Measurements from ENCODE around the gene FAM117B.
"Not testable (repeated sequence)": the region's sequence is repeated elsewhere in the genome, so short reads cannot be mapped to it uniquely, and the experiment has no call there.

The FAM117B gene

DNA sequence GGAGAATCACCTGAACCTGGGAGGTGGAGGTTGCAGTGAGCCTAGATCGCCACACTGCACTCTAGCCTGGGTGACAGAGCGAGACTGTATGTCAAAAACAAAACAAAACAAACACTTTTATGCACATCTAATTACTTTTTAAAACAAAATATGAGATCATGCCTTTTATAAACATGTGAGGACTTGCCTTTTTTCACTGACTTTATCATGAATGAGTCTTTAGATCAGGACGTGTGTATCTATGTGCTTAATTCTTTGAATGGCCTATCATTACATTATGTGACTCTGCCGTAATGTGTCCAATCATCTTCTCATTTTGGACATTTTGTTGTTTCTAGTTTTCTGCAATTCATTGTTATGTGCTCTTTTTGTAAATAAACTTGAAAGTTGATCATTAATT is 58.7 kb downstream of the FAM117B start:
- no peak overlapping the region for H3K9ac ChIP-seq (ENCODE audit: low read depth in 1 of 2, low read length in 2 of 2)

DNA sequence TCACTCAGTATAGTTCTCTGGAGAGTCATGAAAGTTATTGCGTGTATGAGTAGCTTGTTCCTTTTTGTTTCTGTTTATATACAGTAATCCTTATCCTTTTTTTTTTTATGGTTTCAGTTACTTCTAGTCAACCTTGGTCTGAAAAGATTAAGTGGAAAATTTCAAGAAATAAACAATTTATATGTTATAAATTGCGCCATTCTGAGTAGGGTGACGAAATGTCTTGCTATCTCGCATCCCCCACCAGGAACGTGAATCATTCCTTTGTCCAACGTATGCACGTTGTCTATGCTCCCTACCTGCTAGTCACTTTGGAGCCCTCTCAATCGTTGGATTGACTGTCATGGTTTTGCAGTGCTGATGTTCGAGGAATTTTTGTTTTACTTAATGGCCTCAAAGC is 60.4 kb downstream of the FAM117B start:
- H3K9me3 ChIP-seq (ENCODE audit: control insufficient read depth in 1 of 2, low read length in 2 of 2): no peaks in the 10 kb centered on the region
- no peaks in the 10 kb centered on the region for H3K27me3 ChIP-seq (ENCODE audit: control insufficient read depth in 1 of 2, insufficient read depth in 2 of 2, low read length in 2 of 2)
- no peaks in the 10 kb centered on the region for H3K36me3 ChIP-seq (ENCODE audit: control insufficient read depth in 1 of 2, insufficient read depth in 2 of 2, low read length in 2 of 2)
- H3K27ac ChIP-seq (ENCODE audit: low read depth, low read length): no peak overlapping the region
- H3K4me3 ChIP-seq (ENCODE audit: low read depth in 1 of 2, low read length in 2 of 2): no peak overlapping the region
- H3K4me1 ChIP-seq (ENCODE audit: control insufficient read depth in 1 of 2, insufficient read depth in 2 of 2, low read length in 2 of 2): no peaks in the 10 kb centered on the region
- no peak overlapping the region for H3K9ac ChIP-seq (ENCODE audit: low read depth in 1 of 2, low read length in 2 of 2)

More for the DNA sequence above, 58.7 kb downstream of the FAM117B start:
- Histone ChIP-seq H3K4me1 (ENCODE audit: control insufficient read depth in 1 of 2, insufficient read depth in 2 of 2, low read length in 2 of 2) (no peaks in the 10 kb centered on the region), H3K4me3 (ENCODE audit: low read depth in 1 of 2, low read length in 2 of 2) (no peak overlapping the region), H3K36me3 (ENCODE audit: control insufficient read depth in 1 of 2, insufficient read depth in 2 of 2, low read length in 2 of 2) (no peaks in the 10 kb centered on the region), H3K9me3 (ENCODE audit: control insufficient read depth in 1 of 2, low read length in 2 of 2) (no peaks in the 10 kb centered on the region), H3K27ac (ENCODE audit: low read depth, low read length) (no peak overlapping the region), H3K27me3 (ENCODE audit: control insufficient read depth in 1 of 2, insufficient read depth in 2 of 2, low read length in 2 of 2) (no peaks in the 10 kb centered on the region)

DNA sequence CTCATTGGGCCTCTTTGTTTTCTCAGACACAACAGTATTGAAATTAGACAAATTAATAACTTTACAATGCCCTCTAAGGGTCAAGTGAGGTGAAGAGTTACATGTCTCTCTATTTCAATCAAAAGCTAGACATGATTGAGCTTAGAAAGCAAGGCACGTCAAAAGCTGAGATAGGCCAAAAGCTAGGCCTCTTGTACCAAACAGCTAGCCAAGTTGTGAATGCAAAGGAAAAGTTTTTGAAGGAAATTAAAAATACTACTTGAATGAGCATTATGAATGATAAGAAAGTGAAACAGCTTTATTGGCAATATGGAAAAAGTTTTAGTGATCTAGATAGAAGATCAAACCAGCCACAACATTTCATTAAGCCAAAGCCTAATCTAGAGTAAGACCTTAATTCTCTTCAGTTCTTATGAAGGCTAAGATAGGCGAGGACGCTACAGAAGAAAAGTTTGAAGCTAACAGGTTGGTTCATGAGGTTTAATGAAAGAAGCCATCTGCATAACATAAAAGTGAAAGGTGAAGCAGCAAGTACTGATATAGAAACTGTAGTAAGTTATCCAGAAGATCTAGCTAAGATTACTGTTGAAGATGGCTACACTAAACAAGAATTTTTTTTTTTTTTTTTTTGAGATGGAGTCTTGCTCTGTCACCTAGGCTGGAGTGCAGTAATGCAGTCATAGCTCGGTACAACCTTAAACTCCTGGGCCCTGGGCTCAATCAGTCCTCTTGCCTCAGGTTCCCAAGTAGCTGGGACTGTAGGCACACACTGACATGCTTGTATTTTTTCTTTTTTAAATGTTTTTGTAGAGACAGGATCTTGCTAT is 65.5 kb downstream of the FAM117B start:
- H3K4me3 ChIP-seq (ENCODE audit: low read depth in 1 of 2, low read length in 2 of 2): no peak overlapping the region

DNA sequence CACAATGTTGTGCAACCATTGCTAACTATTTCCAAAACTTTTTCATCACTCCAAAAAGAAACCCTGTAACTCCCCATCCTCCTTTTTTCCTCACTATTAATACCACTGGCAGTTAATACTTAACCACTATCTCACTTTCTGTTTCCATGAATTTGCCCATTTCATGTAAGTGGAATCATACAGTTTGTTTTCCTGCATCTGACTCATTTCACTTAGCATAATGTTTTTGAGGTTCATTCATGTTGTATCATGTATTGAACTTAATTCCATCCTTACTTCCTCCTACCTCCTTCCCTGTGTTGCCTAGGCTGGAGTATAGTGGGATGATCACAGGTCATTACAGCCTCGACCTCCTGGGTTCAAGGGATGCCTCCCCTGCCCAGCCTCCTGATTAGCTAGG is 68.3 kb downstream of the FAM117B start:
- Histone ChIP-seq H3K9ac (ENCODE audit: low read depth in 1 of 2, low read length in 2 of 2) (no peak overlapping the region), H3K9me3 (ENCODE audit: control insufficient read depth in 1 of 2, low read length in 2 of 2) (no peaks in the 10 kb centered on the region), H3K27me3 (ENCODE audit: control insufficient read depth in 1 of 2, insufficient read depth in 2 of 2, low read length in 2 of 2) (no peaks in the 10 kb centered on the region), H3K4me1 (ENCODE audit: control insufficient read depth in 1 of 2, insufficient read depth in 2 of 2, low read length in 2 of 2) (no peaks in the 10 kb centered on the region), H3K27ac (ENCODE audit: low read depth, low read length) (no peak overlapping the region), H3K36me3 (ENCODE audit: control insufficient read depth in 1 of 2, insufficient read depth in 2 of 2, low read length in 2 of 2) (no peaks in the 10 kb centered on the region), H3K4me3 (ENCODE audit: low read depth in 1 of 2, low read length in 2 of 2) (no peak overlapping the region)

More for the DNA sequence above, 65.5 kb downstream of the FAM117B start:
- H3K36me3 ChIP-seq (ENCODE audit: control insufficient read depth in 1 of 2, insufficient read depth in 2 of 2, low read length in 2 of 2): no peaks in the 10 kb centered on the region
- H3K27ac ChIP-seq (ENCODE audit: low read depth, low read length): no peak overlapping the region
- no peaks in the 10 kb centered on the region for H3K27me3 ChIP-seq (ENCODE audit: control insufficient read depth in 1 of 2, insufficient read depth in 2 of 2, low read length in 2 of 2)
- no peaks in the 10 kb centered on the region for H3K9me3 ChIP-seq (ENCODE audit: control insufficient read depth in 1 of 2, low read length in 2 of 2)
- no peak overlapping the region for H3K9ac ChIP-seq (ENCODE audit: low read depth in 1 of 2, low read length in 2 of 2)
- H3K4me1 ChIP-seq (ENCODE audit: control insufficient read depth in 1 of 2, insufficient read depth in 2 of 2, low read length in 2 of 2): no peaks in the 10 kb centered on the region

DNA sequence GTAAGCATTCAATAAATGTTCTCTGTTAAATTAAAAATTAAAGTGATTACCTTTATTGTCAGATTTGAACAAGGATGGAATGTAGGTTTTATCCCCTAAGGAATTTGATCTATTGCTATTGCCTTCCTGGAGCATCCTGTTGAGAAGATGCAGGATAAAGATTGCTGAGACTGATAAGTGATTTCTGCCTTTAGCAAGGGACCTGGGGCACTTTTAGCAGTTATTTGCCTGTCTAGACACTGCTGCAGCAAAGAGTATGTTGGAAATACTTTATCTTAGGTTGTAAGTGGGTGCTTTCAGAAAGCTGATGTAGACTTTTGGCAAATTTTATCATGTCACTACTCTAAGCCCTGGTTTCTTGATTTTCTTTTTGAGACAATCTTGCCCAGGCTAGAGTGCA is 69.5 kb downstream of the FAM117B start:
- no peaks in the 10 kb centered on the region for H3K27me3 ChIP-seq (ENCODE audit: control insufficient read depth in 1 of 2, insufficient read depth in 2 of 2, low read length in 2 of 2)
- H3K4me1 ChIP-seq (ENCODE audit: control insufficient read depth in 1 of 2, insufficient read depth in 2 of 2, low read length in 2 of 2): no peaks in the 10 kb centered on the region
- no peak overlapping the region for H3K9ac ChIP-seq (ENCODE audit: low read depth in 1 of 2, low read length in 2 of 2)
- no peak overlapping the region for H3K27ac ChIP-seq (ENCODE audit: low read depth, low read length)
- H3K9me3 ChIP-seq (ENCODE audit: control insufficient read depth in 1 of 2, low read length in 2 of 2): no peaks in the 10 kb centered on the region
- no peak overlapping the region for H3K4me3 ChIP-seq (ENCODE audit: low read depth in 1 of 2, low read length in 2 of 2)
- no peaks in the 10 kb centered on the region for H3K36me3 ChIP-seq (ENCODE audit: control insufficient read depth in 1 of 2, insufficient read depth in 2 of 2, low read length in 2 of 2)

DNA sequence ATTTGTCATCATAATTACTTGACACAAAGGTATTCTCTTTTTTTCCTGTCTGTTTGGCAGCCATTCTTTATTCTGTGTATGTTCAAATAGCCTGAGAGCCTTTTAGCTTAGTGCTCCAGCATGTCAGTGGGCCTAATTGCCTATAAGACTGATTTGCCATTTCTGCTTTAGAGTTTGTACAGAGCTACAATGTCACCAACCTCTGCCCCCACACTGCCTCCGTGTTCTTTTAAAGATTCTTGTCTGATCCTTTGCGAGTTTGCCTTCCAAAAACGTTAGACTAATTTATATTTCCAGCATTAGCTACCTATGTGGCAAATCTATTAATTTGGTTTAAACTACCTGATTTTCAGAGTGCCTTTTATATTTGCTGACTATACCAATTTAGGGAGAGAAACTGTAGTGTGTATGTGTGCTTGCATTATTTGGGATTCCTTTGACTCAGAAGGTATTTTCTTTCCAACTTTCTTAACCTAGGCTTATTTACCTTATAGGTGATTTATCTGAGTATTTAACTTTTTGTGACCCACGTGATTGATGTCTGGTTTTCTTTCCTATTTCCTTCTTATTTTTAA is 70.8 kb downstream of the FAM117B start:
- no peaks in the 10 kb centered on the region for H3K36me3 ChIP-seq (ENCODE audit: control insufficient read depth in 1 of 2, insufficient read depth in 2 of 2, low read length in 2 of 2)
- no peak overlapping the region for H3K9ac ChIP-seq (ENCODE audit: low read depth in 1 of 2, low read length in 2 of 2)
- H3K9me3 ChIP-seq (ENCODE audit: control insufficient read depth in 1 of 2, low read length in 2 of 2): no peaks in the 10 kb centered on the region
- H3K27ac ChIP-seq (ENCODE audit: low read depth, low read length): no peak overlapping the region
- H3K4me3 ChIP-seq (ENCODE audit: low read depth in 1 of 2, low read length in 2 of 2): no peak overlapping the region
- no peaks in the 10 kb centered on the region for H3K4me1 ChIP-seq (ENCODE audit: control insufficient read depth in 1 of 2, insufficient read depth in 2 of 2, low read length in 2 of 2)
- H3K27me3 ChIP-seq (ENCODE audit: control insufficient read depth in 1 of 2, insufficient read depth in 2 of 2, low read length in 2 of 2): no peaks in the 10 kb centered on the region

DNA sequence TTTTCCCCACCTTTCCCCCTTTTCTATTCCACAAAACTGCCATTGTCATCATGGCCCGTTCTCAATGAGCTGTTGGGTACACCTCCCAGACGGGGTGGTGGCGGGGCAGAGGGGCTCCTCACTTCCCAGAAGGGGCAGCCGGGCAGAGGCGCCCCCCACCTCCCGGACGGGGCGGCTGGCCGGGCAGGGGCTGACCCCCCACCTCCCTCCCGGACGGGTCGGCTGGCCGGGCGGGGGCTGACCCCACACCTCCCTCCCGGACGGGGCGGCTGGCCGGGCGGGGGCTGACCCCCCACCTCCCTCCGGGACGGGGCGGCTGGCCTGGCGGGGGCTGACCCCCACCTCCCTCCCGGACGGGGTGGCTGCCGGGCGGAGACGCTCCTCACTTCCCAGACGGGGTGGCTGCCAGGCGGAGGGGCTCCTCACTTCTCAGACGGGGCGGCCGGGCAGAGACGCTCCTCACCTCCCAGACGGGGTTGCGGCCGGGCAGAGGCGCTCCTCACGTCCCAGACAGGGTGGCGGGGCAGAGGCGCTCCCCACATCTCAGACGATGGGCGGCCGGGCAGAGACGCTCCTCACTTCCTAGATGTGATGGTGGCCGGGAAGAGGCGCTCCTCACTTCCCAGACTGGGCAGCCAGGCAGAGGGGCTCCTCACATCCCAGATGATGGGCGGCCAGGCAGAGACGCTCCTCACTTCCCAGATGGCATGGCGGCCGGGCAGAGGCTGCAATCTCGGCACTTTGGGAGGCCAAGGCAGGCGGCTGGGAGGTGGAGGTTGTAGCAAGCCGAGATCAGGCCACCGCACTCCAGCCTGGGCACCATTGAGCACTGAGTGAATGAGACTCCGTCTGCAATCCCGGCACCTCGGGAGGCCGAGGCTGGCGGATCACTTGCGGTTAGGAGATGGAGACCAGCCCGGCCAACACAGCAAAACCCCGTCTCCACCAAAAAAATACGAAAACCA is 80.5 kb downstream of the FAM117B start:
- H3K9me3 ChIP-seq (ENCODE audit: control insufficient read depth in 1 of 2, low read length in 2 of 2): peaks cover 14 to 16% of the 10 kb centered on the region in 2 donors
- H3K36me3 ChIP-seq (ENCODE audit: control insufficient read depth in 1 of 2, insufficient read depth in 2 of 2, low read length in 2 of 2); H3K27me3 ChIP-seq (ENCODE audit: control insufficient read depth in 1 of 2, insufficient read depth in 2 of 2, low read length in 2 of 2); H3K4me1 ChIP-seq (ENCODE audit: control insufficient read depth in 1 of 2, insufficient read depth in 2 of 2, low read length in 2 of 2); H3K27ac ChIP-seq (ENCODE audit: low read depth, low read length); H3K9ac ChIP-seq (ENCODE audit: low read depth in 1 of 2, low read length in 2 of 2); H3K4me3 ChIP-seq (ENCODE audit: low read depth in 1 of 2, low read length in 2 of 2): not testable (repeated sequence)

DNA sequence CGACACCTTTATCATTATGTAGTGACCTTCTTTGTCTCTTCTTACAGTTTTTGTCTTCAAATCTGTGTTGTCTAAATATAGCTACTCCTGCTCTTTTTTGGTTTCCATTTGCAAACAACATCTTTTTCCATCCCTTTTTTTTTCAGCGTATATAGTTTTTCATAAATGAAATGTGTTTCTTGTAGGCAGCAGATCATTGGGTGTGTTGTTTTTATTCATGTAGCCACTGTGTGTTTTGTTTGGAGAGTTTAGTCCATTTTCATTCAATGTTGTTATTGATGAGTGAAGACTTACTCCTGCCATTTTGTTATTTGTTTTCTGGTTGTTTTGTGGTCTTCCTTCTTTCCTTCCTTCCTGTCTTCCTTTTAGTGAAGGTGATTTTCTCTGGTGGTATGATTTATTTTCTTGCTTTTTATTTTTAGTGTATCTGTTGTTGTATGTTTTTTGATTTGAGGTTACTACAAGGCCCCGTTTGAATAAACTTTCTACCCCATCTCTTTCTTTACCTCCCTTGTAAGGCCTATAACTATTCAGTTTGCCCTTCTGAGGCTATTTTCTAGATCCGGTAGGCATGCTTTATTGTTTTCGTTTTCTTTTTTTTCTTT is 81.4 kb downstream of the FAM117B start:
- Histone ChIP-seq H3K27ac (ENCODE audit: low read depth, low read length) (no peak overlapping the region), H3K27me3 (ENCODE audit: control insufficient read depth in 1 of 2, insufficient read depth in 2 of 2, low read length in 2 of 2) (no peaks in the 10 kb centered on the region), H3K4me1 (ENCODE audit: control insufficient read depth in 1 of 2, insufficient read depth in 2 of 2, low read length in 2 of 2) (no peaks in the 10 kb centered on the region), H3K36me3 (ENCODE audit: control insufficient read depth in 1 of 2, insufficient read depth in 2 of 2, low read length in 2 of 2) (no peaks in the 10 kb centered on the region), H3K9me3 (ENCODE audit: control insufficient read depth in 1 of 2, low read length in 2 of 2) (peaks cover 14 to 16% of the 10 kb centered on the region in 2 donors), H3K4me3 (ENCODE audit: low read depth in 1 of 2, low read length in 2 of 2) (no peak overlapping the region), H3K9ac (ENCODE audit: low read depth in 1 of 2, low read length in 2 of 2) (no peak overlapping the region)

DNA sequence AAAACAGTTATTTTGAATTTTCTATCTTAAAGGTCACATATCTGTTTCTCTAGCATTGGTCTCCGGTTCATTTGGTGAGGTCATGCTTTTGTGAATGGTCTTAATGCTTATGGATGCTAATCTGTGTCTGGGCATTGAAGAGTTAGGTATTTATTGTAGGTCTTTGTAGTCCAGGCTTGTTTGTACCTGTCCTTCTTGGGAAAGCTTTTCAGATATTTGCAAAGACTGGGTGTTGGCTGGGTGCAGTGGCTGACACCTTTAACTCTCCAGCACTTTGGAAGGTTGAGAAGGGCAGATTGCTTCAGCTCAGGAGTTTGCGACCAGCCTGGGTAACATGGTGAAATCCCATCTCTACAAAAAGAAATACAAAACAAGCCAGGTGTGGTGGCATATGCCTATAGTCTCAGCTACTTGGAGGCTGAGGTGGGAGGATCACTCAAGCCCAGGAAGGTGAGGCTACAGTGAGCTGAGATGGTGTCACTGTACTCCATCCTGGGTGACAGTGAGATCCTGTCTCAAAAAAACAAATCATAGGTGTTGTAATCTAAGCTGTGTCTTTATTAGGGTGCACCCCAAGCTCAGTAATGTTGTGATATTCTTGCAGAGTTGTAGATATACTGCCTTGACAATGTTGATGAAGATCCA is 82.3 kb downstream of the FAM117B start:
- H3K9ac ChIP-seq (ENCODE audit: low read depth in 1 of 2, low read length in 2 of 2): no peak overlapping the region
- H3K27ac ChIP-seq (ENCODE audit: low read depth, low read length): no peak overlapping the region
- H3K4me3 ChIP-seq (ENCODE audit: low read depth in 1 of 2, low read length in 2 of 2): no peak overlapping the region
- H3K9me3 ChIP-seq (ENCODE audit: control insufficient read depth in 1 of 2, low read length in 2 of 2): peaks cover 14 to 15% of the 10 kb centered on the region in 2 donors
- H3K36me3 ChIP-seq (ENCODE audit: control insufficient read depth in 1 of 2, insufficient read depth in 2 of 2, low read length in 2 of 2): no peaks in the 10 kb centered on the region
- H3K27me3 ChIP-seq (ENCODE audit: control insufficient read depth in 1 of 2, insufficient read depth in 2 of 2, low read length in 2 of 2): no peaks in the 10 kb centered on the region
- no peaks in the 10 kb centered on the region for H3K4me1 ChIP-seq (ENCODE audit: control insufficient read depth in 1 of 2, insufficient read depth in 2 of 2, low read length in 2 of 2)

Data from duodenal mucosa (tissue), 2 donors.